GM12874 (cell line): ENCODE measurements around the gene MATK.
A peak's percentile ranks its signal among the peaks of the same experiment; 100 is the strongest.

Experiments
- CTCF ChIP-seq: IDR thresholded peaks from 2 replicates; pipeline ENCODE4 v1.5.1; 2011; ENCODE audit warnings: low read depth, mild to moderate bottlenecking, control low read depth, low read length, moderate library complexity; ENCODE audit not compliant: insufficient read depth

The MATK gene

GRCh38 chr19:3830621-3831589 is 44.7 kb upstream of the MATK start:
- TF ChIP-seq CTCF: no peak

DNA sequence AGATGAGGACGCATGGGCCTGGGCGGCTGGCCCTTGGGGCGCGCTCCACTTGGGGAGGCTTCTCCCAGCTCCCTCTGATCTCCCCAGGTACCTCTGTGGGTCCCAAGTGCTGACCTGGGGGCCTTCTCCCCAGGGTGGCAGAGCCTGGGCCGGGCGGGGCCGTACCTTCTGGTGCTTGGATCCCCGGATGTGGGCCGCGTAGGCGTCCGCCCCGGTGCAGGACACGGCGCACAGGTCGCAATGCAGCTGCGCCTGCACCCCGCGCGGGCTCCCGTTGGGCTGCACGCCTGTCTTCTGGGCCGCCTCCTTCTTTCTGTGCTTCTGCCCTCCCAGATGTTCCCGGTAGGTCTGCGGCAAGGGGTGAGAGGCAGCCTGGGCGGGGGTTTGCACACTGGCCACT is 41.1 kb upstream of the MATK start:
- TF ChIP-seq CTCF: no peak

DNA sequence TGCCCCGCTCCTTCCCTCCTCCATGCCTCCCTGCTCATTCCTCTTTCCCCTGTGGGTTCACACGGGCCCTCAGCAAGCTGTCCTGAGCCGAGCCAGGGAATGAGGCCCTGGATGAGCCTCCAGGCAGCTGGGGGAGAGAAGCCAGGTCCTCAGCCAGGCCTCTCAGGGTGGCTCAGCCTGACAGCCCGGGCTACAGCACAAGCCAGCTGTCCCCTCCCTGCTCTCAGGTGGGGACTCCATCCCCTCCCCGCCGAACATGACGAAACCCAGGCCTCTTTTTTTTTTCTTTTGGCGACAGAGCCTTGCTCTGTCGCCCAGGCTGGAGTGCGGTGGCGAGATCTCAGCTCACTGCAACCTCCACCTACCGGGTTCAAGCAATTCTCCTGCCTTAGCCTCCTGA is 40.0 kb upstream of the MATK start:
- TF ChIP-seq CTCF: no peak

- TF ChIP-seq CTCF: no peak
These were observed 39.2 kb upstream of the MATK start for GRCh38 chr19:3825286-3825956.

DNA sequence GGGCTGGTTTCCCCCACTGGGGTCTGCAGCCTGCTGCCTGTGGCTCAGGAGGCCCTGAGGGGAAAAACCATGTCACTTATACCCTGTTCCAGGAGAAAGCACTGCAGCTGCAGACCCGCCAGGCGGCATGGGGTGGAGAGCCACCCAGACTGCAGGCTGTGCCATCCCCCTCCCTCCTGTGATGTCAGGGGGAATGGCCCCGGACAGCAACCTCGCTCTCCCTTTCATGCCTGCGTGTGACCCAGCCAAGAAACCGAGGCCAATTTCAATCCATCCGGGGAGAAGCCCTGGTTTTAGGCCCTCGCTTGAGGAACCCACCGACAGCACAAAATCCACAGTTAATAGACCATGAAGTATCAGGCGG is 37.2 kb upstream of the MATK start:
- TF ChIP-seq CTCF: no peak

DNA sequence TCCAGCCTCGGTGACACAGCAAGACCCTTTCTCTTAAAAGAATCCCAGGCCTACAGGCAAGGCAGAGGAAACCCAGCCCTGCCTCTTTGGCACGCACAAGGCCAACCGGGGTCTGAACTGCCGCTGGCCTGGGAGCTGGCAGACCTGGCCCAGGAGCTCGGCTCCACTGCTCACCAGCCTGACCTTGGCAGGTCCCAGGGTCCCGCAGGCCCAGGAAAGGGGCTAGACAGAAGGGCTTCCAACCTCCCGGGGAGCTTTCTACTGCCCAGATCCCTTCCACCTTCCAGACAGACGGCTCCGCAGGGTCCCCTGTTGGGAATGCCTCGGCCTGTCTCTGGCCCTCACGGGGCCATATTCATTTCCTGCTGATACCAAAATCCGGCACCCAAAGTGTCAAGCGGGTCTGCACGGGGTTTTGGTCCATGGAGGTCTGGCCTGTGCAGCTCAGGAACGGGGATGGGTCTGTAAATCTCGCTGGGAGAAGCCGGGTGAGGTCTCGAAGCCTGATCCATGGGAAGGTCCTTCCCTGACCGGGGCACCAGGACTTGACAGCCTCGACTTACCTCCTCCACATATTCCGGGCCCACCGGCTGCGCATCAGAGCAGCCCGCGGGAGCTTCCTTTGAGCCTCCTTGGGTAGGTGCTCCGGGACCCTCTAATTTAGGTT is 36.6 kb upstream of the MATK start:
- no peak for TF ChIP-seq CTCF

GRCh38 chr19:3821857-3822364 is 35.7 kb upstream of the MATK start:
- TF ChIP-seq CTCF: peak; percentile 99
